Measurements from ENCODE around the gene FPR1.
A peak's percentile ranks its signal among the peaks of the same experiment; 100 is the strongest.

The FPR1 gene

GRCh38 chr19:51735759-51736449, 15.8 kb downstream of the FPR1 start:
- DNase-seq: peak in 1 of 2 donors; percentile 84

- DNase-seq: no peak
Measured at GRCh38 chr19:51733742-51734522, 17.7 kb downstream of the FPR1 start.

- no peak for DNase-seq
Measured at GRCh38 chr19:51729781-51730180, 21.9 kb downstream of the FPR1 start.

GRCh38 chr19:51727349-51727880, 24.3 kb downstream of the FPR1 start:
- no peak for DNase-seq

GRCh38 chr19:51726049-51726448, 25.6 kb downstream of the FPR1 start:
- no peak for DNase-seq

GRCh38 chr19:51724543-51724942, 27.1 kb downstream of the FPR1 start:
- no peak for DNase-seq

GRCh38 chr19:51722492-51722891, 29.2 kb downstream of the FPR1 start:
- DNase-seq: no peak

- DNase-seq: no peak
Measured at GRCh38 chr19:51721905-51722304, 29.8 kb downstream of the FPR1 start.

- no peak for DNase-seq
Measured at GRCh38 chr19:51719251-51719988, 32.3 kb downstream of the FPR1 start.

GRCh38 chr19:51716925-51717324, 34.8 kb downstream of the FPR1 start:
- DNase-seq: no peak

GRCh38 chr19:51715850-51716249, 35.8 kb downstream of the FPR1 start:
- no peak for DNase-seq

- DNase-seq: no peak
Measured at GRCh38 chr19:51714848-51715247, 36.8 kb downstream of the FPR1 start.

- DNase-seq: no peak
Measured at GRCh38 chr19:51713319-51714285, 38.1 kb downstream of the FPR1 start.

GRCh38 chr19:51712461-51713081, 39.1 kb downstream of the FPR1 start:
- no peak for DNase-seq

GRCh38 chr19:51711702-51712101, 40.0 kb downstream of the FPR1 start:
- no peak for DNase-seq

- no peak for DNase-seq
Measured at GRCh38 chr19:51710163-51710562, 41.5 kb downstream of the FPR1 start.

- no peak for DNase-seq
Measured at GRCh38 chr19:51709575-51709974, 42.1 kb downstream of the FPR1 start.

- no peak for DNase-seq
Measured at GRCh38 chr19:51708811-51709210, 42.9 kb downstream of the FPR1 start.

GRCh38 chr19:51706885-51707284, 44.8 kb downstream of the FPR1 start:
- DNase-seq: no peak

- DNase-seq: no peak
Measured at GRCh38 chr19:51706296-51706695, 45.4 kb downstream of the FPR1 start.

- no peak for DNase-seq
Measured at GRCh38 chr19:51704626-51705025, 47.1 kb downstream of the FPR1 start.

All from CD4-positive, alpha-beta T cell treated with Interleukin-1 beta for 1 hour (primary cell).